Measurements from ENCODE around the gene SYNE2. TPM values are rescaled to one million over a fixed set of nuclear protein-coding genes. Genes with fewer than 3 reads are reported as not detected.

SYNE2 gene, protein sequence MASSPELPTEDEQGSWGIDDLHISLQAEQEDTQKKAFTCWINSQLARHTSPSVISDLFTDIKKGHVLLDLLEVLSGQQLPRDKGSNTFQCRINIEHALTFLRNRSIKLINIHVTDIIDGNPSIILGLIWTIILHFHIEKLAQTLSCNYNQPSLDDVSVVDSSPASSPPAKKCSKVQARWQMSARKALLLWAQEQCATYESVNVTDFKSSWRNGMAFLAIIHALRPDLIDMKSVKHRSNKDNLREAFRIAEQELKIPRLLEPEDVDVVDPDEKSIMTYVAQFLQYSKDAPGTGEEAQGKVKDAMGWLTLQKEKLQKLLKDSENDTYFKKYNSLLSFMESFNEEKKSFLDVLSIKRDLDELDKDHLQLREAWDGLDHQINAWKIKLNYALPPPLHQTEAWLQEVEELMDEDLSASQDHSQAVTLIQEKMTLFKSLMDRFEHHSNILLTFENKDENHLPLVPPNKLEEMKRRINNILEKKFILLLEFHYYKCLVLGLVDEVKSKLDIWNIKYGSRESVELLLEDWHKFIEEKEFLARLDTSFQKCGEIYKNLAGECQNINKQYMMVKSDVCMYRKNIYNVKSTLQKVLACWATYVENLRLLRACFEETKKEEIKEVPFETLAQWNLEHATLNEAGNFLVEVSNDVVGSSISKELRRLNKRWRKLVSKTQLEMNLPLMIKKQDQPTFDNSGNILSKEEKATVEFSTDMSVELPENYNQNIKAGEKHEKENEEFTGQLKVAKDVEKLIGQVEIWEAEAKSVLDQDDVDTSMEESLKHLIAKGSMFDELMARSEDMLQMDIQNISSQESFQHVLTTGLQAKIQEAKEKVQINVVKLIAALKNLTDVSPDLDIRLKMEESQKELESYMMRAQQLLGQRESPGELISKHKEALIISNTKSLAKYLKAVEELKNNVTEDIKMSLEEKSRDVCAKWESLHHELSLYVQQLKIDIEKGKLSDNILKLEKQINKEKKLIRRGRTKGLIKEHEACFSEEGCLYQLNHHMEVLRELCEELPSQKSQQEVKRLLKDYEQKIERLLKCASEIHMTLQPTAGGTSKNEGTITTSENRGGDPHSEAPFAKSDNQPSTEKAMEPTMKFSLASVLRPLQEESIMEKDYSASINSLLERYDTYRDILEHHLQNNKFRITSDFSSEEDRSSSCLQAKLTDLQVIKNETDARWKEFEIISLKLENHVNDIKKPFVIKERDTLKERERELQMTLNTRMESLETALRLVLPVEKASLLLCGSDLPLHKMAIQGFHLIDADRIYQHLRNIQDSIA (N-terminal part only)
- total RNA-seq, result 19.9 and 27.4 TPM in 2 replicates

DNA sequence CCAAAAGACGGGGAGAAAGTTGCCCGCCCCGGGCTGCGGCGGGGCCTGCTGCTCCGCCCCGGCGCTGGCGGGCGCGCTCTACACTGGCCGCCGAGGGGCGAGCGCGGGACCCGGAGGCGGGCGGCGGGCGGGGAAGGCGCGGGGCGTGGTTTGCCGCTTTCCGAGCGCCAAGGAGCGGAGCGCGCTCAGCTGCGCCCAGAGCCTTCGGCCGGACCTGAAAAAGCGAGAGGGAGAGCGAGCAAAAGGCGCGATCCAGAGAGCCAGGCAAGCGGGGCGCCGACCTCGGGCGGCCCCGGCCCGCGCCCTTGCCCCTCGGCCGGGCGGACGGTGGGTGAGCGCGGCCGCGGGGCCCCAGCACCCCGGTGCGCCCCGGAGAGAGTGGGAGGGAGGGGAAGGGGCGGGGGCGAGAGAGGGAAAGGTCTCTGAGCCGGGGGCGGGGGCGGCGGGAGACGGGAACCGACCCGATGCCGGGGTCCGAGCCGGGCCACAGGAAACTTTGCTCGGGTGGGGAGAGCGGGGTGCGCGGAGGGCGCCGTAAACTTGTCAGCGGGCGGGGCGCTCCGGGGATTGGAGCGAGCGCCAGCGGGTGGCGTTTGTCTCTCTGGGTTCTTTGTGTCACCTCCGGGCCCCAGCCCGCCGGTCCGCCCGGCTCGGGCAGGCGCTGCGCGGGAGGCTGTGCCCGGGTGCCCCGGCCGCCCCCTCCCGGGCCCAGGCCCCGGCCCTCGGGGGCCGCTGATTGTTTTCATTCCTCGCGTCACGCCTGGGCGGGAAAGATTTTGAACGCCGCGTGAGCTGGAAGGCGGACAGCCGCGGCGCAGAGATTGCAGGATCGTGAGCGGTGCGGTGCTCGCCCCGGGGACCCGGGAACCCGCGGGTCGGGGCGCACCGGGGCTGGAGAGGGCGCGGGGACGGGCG lies at the start of gene SYNE2:
SYNE2 (plus strand) TSS at position 188 of the 915 bp plus-strand sequence. CDS start 56,145 bp downstream, outside the sequence.

Other genes with a start within 250 kb of the SYNE2 start
- 17.0 TPM in 2 replicates for gene WDR89, start 211.1 kb upstream of the SYNE2 start, total RNA-seq
- 38.0 and 43.4 TPM in 2 replicates for gene SGPP1, start 124.9 kb upstream of the SYNE2 start, total RNA-seq